HCT116 (cell line): ENCODE measurements around the gene TRIB2. TPM values are rescaled to one million over a fixed set of nuclear protein-coding genes. Genes with fewer than 3 reads are reported as not detected.
A peak's percentile ranks its signal among the peaks of the same experiment; 100 is the strongest.

Source experiments
- ATAC-seq: fragments of 200-7000 bp; cut with Tn5 transposase; 2 replicates; pipeline ENCODE4 v1.9.1; 2020; ENCODE audit warnings: mild to moderate bottlenecking, moderate library complexity
- BruUV-seq: library from RNA; stranded (reverse); fragments of 400-500 nt; replicated peaks from 2 replicates; lab custom pipeline; 2021; lab: Mats Ljungman, UMichigan
- CTCF ChIA-PET: fragments of 300-600 bp; sonication (Branson Sonifier 250); formaldehyde crosslinking; loops from one replicate; lab custom pipeline; 2021; ENCODE audit warnings: antibody characterized with exemption; lab: Charles Lee
- POLR2A ChIA-PET: fragments of 300-600, 350-600 bp; sonication (Branson Sonifier 250); formaldehyde crosslinking; loops from one replicate; lab custom pipeline; 2021; ENCODE audit warnings: antibody characterized with exemption; lab: Charles Lee
- RAD21 ChIA-PET, 2 experiments: fragments of 300-600 bp; sonication (Branson Sonifier 250); formaldehyde crosslinking; loops; one replicate each; lab custom pipeline; 2023; ENCODE audit warnings: low total read pairs in 2 of 2; ENCODE audit not compliant: uncharacterized antibody in 2 of 2, unreplicated experiment in 2 of 2, low non-redundant PET in 1 of 2; lab: Charles Lee
- DNase-seq: peaks from one replicate; pipeline ENCODE4 v3.0.0-alpha.2; 2010; ENCODE audit warnings: low read depth, low spot score
- H2AFZ ChIP-seq: fragments of 200-600 bp; shearing (Covaris generic), sonication (generic); 2 replicates; pipeline ENCODE4 v1.6.1; 2017; ENCODE audit warnings: low read depth, mixed run types, mixed read lengths, antibody characterized with exemption, low read length; ENCODE audit not compliant: poor library complexity, severe bottlenecking
- H3K27ac ChIP-seq: 2 replicates; pipeline ENCODE4 v1.5.1; 2012; ENCODE audit warnings: low read depth, low read length
- H3K27me3 ChIP-seq: fragments of 200-600 bp; sonication (generic); 2 replicates; pipeline ENCODE4 v1.6.1; 2016; ENCODE audit warnings: mixed run types, low read length, mixed read lengths; ENCODE audit not compliant: insufficient read depth
- H3K36me3 ChIP-seq, 2 experiments: fragments of 200-500 bp in 1 of 2; fragments of 200-600 bp in 1 of 2; sonication (Bioruptor generic) in 1 of 2; sonication (generic) in 1 of 2; 2 replicates each; pipeline versions ENCODE4 v1.5.1 to v1.6.1; 2014 to 2016; ENCODE audit warnings: low read length in 2 of 2, inconsistent platforms in 1 of 2, mixed read lengths in 1 of 2, mixed run types in 1 of 2; ENCODE audit not compliant: insufficient read depth in 2 of 2, control insufficient read depth in 1 of 2
- H3K4me1 ChIP-seq, 2 experiments: fragments of 200-600 bp in 1 of 2; sonication (generic) in 1 of 2; 2 replicates each; pipeline versions ENCODE4 v1.5.1 to v1.6.1; 2012 to 2017; ENCODE audit warnings: low read length in 2 of 2, inconsistent platforms in 1 of 2, mild to moderate bottlenecking in 1 of 2, mixed read lengths in 1 of 2, mixed run types in 1 of 2, moderate library complexity in 1 of 2; ENCODE audit not compliant: insufficient read depth in 2 of 2, control insufficient read depth in 1 of 2
- H3K4me2 ChIP-seq: fragments of 200-600 bp; sonication (generic); 2 replicates; pipeline ENCODE4 v1.6.1; 2017; ENCODE audit warnings: mixed run types, low read length, mixed read lengths
- H3K4me3 ChIP-seq, 2 experiments: fragments of 200-600 bp in 1 of 2; sonication (generic) in 1 of 2; replicated peaks in 1 of 2; 2 replicates each; pipeline ENCODE4 v1.5.1; 2011 to 2016; ENCODE audit warnings: low read length in 2 of 2, control low read depth in 1 of 2, low read depth in 1 of 2, mild to moderate bottlenecking in 1 of 2, mixed read lengths in 1 of 2, mixed run types in 1 of 2
- H3K79me2 ChIP-seq: fragments of 200-600 bp; sonication (generic); 2 replicates; pipeline ENCODE4 v1.6.1; 2017; ENCODE audit warnings: mild to moderate bottlenecking, mixed run types, low read length, moderate library complexity, mixed read lengths; ENCODE audit not compliant: insufficient read depth
- H3K9ac ChIP-seq: fragments of 200-600 bp; sonication (generic); 2 replicates; pipeline ENCODE4 v1.6.1; 2016; ENCODE audit warnings: low read length, mixed read lengths
- H3K9me2 ChIP-seq: fragments of 200-600 bp; sonication (generic), shearing (Covaris generic); 2 replicates; pipeline ENCODE4 v1.6.1; 2017; ENCODE audit warnings: mixed run types, mild to moderate bottlenecking, moderate library complexity; ENCODE audit not compliant: insufficient read depth
- H3K9me3 ChIP-seq, 2 experiments: fragments of 200-500 bp in 1 of 2; fragments of 200-600 bp in 1 of 2; sonication (Bioruptor generic) in 1 of 2; sonication (generic) in 1 of 2; 2 replicates each; pipeline ENCODE4 v1.6.1; 2014 to 2017; ENCODE audit warnings: low read length in 2 of 2, mixed read lengths in 2 of 2, inconsistent platforms in 1 of 2, low read depth in 1 of 2, mild to moderate bottlenecking in 1 of 2, mixed run types in 1 of 2, moderate library complexity in 1 of 2; ENCODE audit not compliant: control insufficient read depth in 1 of 2, insufficient read depth in 1 of 2
- H4K20me1 ChIP-seq: fragments of 200-600 bp; sonication (generic), shearing (Covaris generic); 2 replicates; pipeline ENCODE4 v1.6.1; 2017; ENCODE audit warnings: mixed run types, mild to moderate bottlenecking, moderate library complexity; ENCODE audit not compliant: insufficient read depth
- EGR1 ChIP-seq: IDR thresholded peaks from 2 replicates; pipeline ENCODE4 v1.6.1; 2012; ENCODE audit warnings: low read depth
- FOSL1 ChIP-seq: IDR thresholded peaks from 2 replicates; pipeline ENCODE4 v1.6.1; 2012; ENCODE audit warnings: low read depth
- JUND ChIP-seq: IDR thresholded peaks from 2 replicates; pipeline ENCODE4 v1.6.1; 2012
- SP1 ChIP-seq: IDR thresholded peaks from 2 replicates; pipeline ENCODE4 v1.6.1; 2012; ENCODE audit warnings: low read depth
- SRF ChIP-seq: IDR thresholded peaks from 2 replicates; pipeline ENCODE4 v1.6.1; 2012; ENCODE audit warnings: low read depth
- YY1 ChIP-seq: IDR thresholded peaks from 2 replicates; pipeline ENCODE4 v1.6.1; 2011; ENCODE audit warnings: low read length, low read depth, moderate library complexity, mild to moderate bottlenecking; ENCODE audit not compliant: insufficient replicate concordance; ENCODE audit errors: extremely low read depth
- ZNF274 ChIP-seq: fragments of 200-500 bp; sonication (Bioruptor generic); IDR thresholded peaks from 2 replicates; pipeline ENCODE4 v1.6.1; 2014; ENCODE audit warnings: mild to moderate bottlenecking, low read depth, low read length, inconsistent platforms
- intact Hi-C: fragments of 100-400 bp; cut with micrococcal nuclease; formaldehyde crosslinking; loops from 2 replicates; pipeline ENCODE4 v1.10.0; 2022
- total RNA-seq: library from RNA; stranded (reverse); gene quantifications from one replicate; pipeline ENCODE4 v1.2.1, GENCODE V29; 2021; ENCODE audit not compliant: unreplicated experiment
- TF ChIP-seq, protein P1 (sequence below): IDR thresholded peaks from 2 replicates; pipeline ENCODE4 v1.6.1; 2012
- TF ChIP-seq, protein P2 (sequence below), 3 experiments: fragments of 200-600 bp in 1 of 3; sonication (generic) in 1 of 3; IDR thresholded peaks in 2 of 3; conservative IDR thresholded peaks in 1 of 3; 2 replicates each; pipeline ENCODE4 v1.5.1; 2012 to 2017; ENCODE audit warnings: low read depth in 2 of 3, low read length in 2 of 3, antibody characterized with exemption in 1 of 3, borderline replicate concordance in 1 of 3, control low read depth in 1 of 3, mild to moderate bottlenecking in 1 of 3, mixed read lengths in 1 of 3, mixed run types in 1 of 3, moderate library complexity in 1 of 3; ENCODE audit not compliant: insufficient read depth in 1 of 3

Gene TRIB2
- total RNA-seq, 1 experiment from 2014 or later: 12.4 TPM

- TF ChIP-seq, protein P1, sequence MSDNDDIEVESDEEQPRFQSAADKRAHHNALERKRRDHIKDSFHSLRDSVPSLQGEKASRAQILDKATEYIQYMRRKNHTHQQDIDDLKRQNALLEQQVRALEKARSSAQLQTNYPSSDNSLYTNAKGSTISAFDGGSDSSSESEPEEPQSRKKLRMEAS: no peak
- TF ChIP-seq YY1 (no peak), JUND (no peak), SRF (no peak), ZNF274 (no peak)
- TF ChIP-seq, protein P2, sequence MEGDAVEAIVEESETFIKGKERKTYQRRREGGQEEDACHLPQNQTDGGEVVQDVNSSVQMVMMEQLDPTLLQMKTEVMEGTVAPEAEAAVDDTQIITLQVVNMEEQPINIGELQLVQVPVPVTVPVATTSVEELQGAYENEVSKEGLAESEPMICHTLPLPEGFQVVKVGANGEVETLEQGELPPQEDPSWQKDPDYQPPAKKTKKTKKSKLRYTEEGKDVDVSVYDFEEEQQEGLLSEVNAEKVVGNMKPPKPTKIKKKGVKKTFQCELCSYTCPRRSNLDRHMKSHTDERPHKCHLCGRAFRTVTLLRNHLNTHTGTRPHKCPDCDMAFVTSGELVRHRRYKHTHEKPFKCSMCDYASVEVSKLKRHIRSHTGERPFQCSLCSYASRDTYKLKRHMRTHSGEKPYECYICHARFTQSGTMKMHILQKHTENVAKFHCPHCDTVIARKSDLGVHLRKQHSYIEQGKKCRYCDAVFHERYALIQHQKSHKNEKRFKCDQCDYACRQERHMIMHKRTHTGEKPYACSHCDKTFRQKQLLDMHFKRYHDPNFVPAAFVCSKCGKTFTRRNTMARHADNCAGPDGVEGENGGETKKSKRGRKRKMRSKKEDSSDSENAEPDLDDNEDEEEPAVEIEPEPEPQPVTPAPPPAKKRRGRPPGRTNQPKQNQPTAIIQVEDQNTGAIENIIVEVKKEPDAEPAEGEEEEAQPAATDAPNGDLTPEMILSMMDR (IDR thresholded peaks at IDR 0.05 in 2 of 3, conservative IDR thresholded peaks at IDR 0.05 in 1 of 3; ENCODE audit: borderline replicate concordance in 1 of 3, insufficient read depth in 1 of 3, low read depth in 2 of 3, low read length in 2 of 3): no peak
- Histone ChIP-seq H3K79me2 (no peaks in the 10 kb centered on the region), H4K20me1 (no peaks in the 10 kb centered on the region), H3K36me3 (no peaks in the 10 kb centered on the region), H3K4me1 (peaks cover 3 to 22% of the 10 kb centered on the region in 2 experiments), H3K9ac (no peak overlapping the region), H3K4me2 (no peak overlapping the region), H3K27me3 (no peaks in the 10 kb centered on the region), H2AFZ (no peak overlapping the region), H3K4me3 (no peak overlapping the region), H3K9me2 (no peaks in the 10 kb centered on the region), H3K9me3 (no peaks in the 10 kb centered on the region), H3K27ac (no peak overlapping the region)
- intact Hi-C loops: no loop called here
- ChIA-PET CTCF (interaction anchor here (0.9 kb wide), 1 partner anchor 9 kb away, joined by 3 read pairs; the partner anchor contains the start of gene TRIB2), RAD21 (no interaction called here), POLR2A (no interaction called here)
- no peak for ATAC-seq
- DNase-seq: no peak
- BruUV-seq: no TSS peak
These were observed 9.5 kb downstream of the TRIB2 start for GRCh38 chr2:12726271-12726670.

DNA sequence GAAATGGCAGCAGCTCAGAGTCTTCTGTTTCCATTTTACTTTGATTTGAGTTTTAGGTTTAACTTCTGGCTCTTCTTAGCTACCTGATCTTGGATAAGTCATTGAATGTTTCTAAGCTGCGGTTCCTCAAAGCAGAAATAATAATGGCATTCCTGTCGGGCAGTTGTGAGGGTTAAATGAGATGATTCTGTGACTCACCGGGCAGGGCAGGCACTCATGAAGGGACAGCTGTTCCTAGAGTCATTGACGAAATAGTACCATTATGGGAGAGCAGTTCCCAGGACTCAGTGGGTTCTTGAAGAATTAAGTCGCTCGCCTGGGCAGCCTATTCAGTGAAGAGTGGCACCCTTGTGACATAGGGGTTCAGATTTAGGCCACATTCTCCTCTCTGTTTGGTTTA lies 10.3 kb downstream of the TRIB2 start:
- POLR2A ChIA-PET: no interaction called here
- H3K36me3 ChIP-seq: no peaks in the 10 kb centered on the region
- no TSS peak for BruUV-seq

More for the DNA sequence above, 10.3 kb downstream of the TRIB2 start:
- Histone ChIP-seq H3K79me2 (no peaks in the 10 kb centered on the region), H3K9ac (no peak overlapping the region), H3K27ac (no peak overlapping the region), H3K9me2 (no peaks in the 10 kb centered on the region), H3K9me3 (no peaks in the 10 kb centered on the region), H4K20me1 (no peaks in the 10 kb centered on the region), H2AFZ (no peak overlapping the region), H3K4me2 (peak overlapping the region; percentile 34), H3K27me3 (no peaks in the 10 kb centered on the region), H3K4me1 (peaks cover 3 to 22% of the 10 kb centered on the region in 2 experiments), H3K4me3 (no peak overlapping the region)
- ChIA-PET RAD21 (no interaction called here), CTCF (no interaction called here)
- intact Hi-C loops: no loop called here
- TF ChIP-seq YY1 (no peak), SP1 (peak; percentile 11; the same call in 1 of the 2 replicates), EGR1 (no peak), JUND (peak; percentile 25; the same call in 1 of the 2 replicates), FOSL1 (peak; percentile 44)
- DNase-seq (no peak), ATAC-seq (peak; percentile 81)
